GM18505 (cell line): ENCODE data around the gene HOXB9.

ENCODE experiments used
- ATAC-seq: cut with Tn5 transposase; IDR thresholded peaks from one replicate; pipeline ENCODE4 v1.9.1; 2021; ENCODE audit not compliant: unreplicated experiment
- POLR2A ChIP-seq: IDR thresholded peaks from 4 replicates; pipeline ENCODE4 v1.6.1; 2011; ENCODE audit warnings: borderline replicate concordance; ENCODE audit not compliant: insufficient read depth, insufficient read length; ENCODE audit errors: extremely low read depth

HOXB9 gene

DNA sequence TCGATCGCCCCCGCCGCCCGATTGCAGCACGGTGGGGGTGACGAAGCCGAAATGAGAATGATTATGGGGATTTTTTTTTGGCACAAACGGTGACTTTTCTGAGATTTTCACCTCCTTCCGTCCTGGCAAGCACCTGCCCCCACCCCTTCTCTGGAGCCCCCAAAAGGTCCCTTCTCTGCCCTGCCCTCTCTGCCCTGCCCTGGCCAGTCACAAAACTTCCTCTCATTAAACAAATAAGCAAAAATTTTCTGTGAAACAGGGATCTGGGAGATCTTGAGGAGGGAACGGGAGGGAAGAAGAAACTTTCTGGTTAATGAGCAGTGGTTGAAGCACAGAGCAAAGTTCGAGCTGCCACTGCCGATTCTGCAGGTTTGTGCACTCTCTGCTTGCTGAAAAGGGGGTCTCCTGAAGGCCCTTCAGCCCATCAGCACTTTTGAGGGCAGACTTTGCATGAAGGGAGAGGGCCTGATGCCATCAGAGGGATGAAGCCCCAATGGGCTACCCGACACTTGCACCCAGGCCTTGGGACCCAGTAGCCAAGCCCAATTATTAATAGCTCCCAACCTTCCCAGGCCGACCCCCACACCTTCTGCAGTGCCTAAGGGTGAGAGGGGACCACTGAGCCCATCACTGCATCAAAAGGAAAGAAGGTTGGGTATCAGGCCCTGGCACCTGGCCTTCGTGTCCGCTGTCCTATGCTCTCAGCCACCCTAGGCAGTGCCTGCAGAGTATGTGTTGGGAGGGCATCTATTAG, 10.0 kb downstream of the HOXB9 start:
- TF ChIP-seq POLR2A = no peak
- no peak for ATAC-seq

DNA sequence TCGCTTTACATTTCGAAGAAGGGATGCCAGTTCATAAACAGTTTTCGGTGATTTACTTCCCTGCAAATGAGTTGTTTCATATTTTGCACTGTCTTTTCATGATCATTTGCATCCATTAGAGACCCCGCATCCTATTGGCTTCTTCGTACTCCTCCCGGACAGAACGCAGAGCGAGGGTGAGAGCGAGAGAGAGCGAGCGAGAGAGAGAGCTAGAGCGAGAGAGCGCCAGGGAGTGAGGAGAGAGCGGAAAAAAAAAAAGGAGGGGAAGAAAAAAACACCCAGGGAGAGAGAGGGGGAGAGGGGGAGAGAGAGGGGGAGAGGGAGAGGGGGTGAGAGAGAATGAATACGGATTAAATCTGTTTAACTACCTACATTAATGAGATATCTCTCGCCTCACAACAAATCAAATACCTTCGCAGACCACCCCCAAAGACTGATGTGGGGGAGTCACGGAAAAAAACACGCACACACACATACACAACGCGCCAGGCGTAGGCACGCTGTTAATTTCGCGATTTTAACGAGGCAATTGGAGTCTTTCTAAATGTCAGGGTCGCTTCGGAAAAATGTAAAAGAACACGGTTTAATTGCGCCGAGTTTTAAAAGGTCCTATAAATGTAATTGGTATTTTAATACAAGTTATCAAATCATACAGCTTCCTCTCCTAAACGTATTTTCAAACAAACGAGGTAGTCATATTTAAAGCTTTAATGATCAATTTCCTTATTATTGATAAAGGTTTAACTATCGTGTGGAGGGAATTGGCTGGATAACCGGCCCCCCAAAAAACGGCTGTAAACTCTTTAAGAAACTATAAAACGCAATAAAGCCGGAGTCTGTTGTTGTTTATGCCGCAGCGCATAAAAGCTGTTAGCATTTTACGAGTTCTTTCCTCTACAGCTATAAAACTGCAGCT, 10.9 kb downstream of the HOXB9 start, which contains the start of gene HOXB8:
Gene HOXB8, minus strand, starts transcription at position 246 of the 916 bp plus-strand sequence. CDS start 588 bp downstream, outside the sequence.
- no peak for TF ChIP-seq POLR2A
- no peak for ATAC-seq

DNA sequence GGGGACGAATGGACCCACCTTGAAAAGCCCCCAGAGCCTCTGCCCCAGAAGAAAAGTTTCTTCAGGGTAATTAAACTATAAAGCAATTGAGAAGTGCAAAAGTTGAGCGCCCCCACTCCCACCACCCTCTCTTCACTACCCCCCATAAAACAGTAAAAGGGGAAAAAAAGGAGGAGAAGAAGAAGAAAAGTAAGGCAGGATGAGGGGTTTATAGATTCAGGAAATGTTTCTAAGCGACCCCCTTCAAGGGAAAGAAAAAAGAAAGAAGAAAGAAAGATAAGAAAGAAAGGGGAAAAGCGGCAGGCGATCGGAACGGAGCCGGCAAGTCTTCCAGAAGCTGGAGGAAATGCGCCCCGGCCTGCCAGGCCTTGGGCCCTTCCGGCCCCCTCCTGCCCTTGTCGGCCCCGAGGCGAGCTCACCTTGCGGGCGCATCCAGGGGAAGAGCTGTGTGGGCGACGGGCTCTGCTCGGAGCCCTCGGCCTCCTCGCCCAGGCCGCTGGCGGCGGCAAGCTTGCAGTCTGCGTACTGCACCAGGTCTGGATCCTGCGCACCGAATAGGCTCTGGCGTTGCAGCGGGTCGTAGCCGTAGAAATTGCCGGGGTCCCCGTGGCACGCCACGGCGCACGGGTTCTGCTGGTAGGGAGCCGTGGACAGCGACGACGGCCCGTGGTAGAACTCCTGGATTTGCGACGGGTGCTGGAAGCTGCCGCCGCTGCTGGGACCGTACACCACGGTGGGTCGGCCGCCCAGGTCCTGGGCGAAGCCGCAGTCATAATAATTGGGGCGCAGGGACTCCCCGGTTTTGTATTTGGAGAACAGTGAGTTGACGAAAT, 12.1 kb downstream of the HOXB9 start:
- no peak for TF ChIP-seq POLR2A
- no peak for ATAC-seq

DNA sequence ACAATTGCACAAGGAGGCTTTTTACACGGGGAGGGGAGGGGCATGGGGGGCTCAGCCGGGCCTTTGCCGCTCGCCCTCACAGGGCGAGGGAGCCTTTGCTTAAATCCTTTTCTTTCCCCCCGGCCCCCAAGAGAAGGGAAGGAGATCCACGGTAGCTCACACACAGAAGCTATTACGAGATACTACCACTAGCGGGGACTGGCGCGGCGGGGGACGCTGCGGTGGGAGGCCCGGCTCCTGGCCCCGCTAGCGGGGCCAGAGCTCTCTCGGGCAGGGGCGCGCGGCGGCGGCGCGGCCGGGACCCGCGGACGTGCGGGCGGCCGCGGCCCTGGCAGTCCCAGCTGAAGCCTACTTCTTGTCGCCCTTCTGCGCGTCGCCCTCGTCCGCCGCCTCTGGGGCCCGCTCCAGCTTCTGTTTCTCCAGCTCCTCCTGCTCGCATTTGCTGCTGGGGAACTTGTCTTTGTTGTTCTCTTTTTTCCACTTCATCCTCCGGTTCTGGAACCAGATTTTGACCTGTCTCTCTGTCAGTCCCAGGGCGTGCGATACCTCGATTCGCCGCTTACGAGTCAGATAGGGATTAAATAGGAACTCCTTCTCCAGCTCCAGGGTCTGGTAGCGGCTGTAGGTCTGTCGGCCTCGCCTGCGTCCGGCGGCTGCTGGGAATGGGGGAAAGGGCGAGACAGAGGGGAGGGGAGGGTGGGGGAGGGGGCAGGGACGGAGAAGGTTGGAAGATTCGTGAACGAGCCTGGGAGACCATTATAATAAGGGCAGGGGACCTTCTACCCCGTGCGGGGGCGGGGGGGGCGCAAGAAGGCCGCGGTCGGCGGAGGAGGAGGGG, 13.1 kb downstream of the HOXB9 start:
- TF ChIP-seq POLR2A = no peak
- ATAC-seq = peak; percentile 42

DNA sequence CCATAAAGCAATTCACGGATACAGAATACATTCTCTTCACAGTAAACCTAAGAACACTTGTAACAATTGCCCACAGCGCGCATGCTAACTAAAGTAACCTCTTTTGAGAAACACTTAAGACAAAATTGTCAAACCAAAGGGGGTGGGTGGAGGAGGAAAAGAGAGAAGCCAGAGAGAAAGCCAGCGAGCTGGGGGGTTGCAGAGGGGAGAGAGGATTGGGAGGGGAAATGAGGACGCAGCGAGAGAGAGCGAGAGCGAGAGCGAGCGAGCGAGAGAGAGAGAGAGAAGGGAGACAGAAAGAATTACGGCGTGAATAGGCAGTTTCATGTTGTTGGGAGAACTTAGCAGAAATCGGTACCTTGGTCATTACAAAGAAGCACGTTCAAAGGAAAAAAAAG, 13.7 kb downstream of the HOXB9 start:
- ATAC-seq = no peak

DNA sequence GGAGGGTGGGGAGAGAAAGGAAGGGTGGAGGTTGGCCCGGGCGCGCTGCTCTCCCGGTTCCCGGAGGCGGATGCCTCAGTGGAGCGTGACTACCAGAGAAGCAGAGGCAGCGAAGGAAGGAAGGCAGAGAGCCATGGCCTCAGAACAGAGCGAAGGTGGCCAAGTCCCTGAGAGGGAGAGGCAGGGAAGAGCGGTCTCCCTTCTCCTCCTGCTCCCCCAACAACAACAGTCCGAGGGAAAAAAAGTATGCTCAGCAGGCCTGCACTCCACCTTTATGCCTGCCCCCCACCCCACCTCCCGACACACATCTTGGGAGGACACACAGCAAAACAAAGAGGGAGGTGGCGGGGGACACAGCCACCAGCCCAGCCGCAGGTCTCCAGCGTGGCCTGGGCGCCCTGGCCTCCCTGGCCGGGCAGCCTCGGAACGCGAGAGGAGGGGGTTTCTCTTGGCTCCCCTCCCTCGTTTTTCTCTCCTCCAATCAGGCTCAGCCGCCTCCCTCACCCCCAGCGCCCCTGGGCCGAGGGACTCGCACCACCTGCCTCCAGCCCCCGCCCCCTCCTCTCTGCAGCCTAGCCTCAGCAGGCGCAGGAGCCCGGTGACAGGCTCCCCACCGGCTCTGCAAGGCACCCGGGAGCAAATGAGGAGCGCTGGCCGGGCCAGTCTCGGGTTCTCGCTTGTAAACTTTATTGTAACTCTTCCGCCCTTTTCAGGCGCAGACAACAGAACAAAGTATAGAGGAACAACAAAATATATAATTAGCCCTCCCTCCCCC, 14.3 kb downstream of the HOXB9 start:
- TF ChIP-seq POLR2A = no peak

More for the DNA sequence above, 13.7 kb downstream of the HOXB9 start:
- no peak for TF ChIP-seq POLR2A

DNA sequence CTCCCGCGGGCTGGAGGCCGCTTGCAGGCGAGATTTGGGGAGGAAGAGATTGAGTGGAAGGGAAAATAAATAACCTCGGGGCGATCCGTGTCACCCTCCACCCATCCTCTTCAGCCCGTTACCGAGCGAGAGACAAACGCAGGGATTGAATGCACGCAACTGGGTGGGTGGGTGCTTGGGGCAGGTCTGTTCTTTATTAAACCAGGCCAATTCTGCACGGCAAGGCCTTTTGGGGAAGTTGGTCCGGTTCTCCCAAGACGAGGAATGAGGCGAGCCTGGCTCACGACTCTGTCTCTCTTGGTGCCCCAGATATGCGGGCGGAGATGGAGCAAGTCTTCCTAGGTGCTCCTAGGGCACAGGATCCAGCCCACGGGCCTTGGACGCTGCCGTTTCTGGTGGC, 14.9 kb downstream of the HOXB9 start:
- no peak for TF ChIP-seq POLR2A
- ATAC-seq = no peak

More for the DNA sequence above, 14.3 kb downstream of the HOXB9 start:
- no peak for ATAC-seq

DNA sequence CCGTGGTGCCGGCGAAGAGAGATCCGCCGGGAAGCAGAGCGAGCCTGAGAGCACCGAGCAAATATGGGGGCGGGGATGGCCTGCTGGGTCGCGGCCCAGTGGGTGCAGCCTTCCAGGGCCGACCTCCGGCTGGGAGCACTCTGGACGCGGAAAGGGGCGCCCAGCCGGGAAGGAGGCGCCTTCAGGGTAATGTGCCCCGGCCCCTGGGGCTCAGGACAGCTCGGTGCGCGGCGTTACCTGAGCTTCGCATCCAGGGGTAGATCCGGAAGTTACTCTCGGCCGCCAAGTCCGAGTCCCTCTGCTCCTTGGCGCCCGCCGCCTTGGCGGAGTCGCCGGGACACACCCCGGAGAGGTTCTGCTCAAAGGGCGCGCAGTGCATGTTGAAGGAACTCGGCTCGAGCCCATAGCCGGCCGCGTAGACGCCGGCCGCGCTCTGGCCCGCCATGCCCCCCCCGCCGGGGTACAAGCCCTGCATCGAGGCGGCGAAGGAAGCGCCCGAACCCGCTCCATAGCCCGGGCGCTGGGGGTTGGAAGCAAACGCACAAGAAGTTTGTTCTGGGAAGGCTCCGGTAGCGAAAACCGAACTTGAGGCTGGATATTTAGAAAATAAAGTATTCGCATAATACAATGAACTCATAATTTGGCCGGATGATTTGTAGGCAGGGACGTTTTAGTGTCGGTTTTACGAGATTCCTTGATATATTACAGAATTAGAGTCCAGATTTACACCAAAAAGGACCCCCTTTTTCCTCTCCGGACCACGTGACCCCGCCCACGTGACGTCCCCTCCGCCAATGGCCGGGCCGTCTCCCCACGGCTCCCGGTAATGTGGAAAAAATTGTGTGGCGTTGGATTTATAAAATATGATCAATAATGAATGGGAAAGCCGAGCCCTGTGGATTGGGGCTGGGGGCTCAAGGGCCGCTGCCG, 15.6 kb downstream of the HOXB9 start, which contains the start of gene HOXB7:
Gene HOXB7, minus strand, starts transcription at position 736 of the 930 bp plus-strand sequence. Its CDS starts 99 bp downstream, at position 637.
- peak; percentile 52 for TF ChIP-seq POLR2A
- ATAC-seq = no peak

DNA sequence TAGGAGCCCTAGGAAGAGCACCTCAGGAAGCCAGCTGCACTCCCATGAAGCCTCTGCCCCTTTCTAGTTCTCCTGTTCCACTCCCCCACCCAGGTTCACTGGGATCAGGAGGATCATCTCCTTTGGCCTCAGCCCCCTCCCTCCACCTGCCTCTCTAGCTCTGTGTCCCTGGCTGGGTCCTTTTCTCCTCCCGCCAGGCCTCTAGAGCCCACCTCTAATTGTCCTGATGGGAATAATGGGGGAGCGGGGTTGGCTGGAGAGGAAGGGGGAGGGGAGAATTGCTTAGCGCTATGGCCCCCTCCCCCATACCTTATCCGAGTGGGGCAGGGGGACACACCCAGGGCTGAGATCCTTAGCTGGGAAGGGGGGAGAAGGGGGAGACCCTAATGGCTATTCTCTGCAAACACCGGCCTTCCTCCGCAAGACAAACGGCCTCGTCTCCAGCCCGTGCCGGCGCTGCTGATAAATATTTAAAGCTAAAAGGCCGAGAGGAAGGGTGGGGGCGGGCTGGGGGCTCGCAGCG, 16.3 kb downstream of the HOXB9 start:
- no peak for TF ChIP-seq POLR2A
- no peak for ATAC-seq

DNA sequence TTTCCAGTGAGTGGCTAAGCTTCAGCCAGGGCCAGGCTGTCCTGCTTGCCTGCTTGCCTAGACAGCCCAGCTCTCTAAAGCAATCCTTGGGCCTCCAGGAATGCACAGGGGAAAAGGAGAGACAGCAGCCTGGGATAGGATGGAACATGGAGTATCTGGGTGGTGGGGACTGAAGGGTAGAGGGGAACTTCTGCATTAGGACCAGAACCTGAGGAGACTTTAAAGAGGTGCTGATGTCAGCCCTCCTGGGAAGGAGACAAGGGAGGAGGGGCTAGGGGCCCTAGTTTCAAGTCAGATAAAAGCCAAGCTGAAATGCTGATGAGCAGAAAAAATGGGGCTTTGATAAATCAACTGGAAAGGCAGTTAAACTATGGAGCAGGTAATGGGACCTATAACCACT, 17.1 kb downstream of the HOXB9 start:
- ATAC-seq = no peak
- TF ChIP-seq POLR2A = no peak

DNA sequence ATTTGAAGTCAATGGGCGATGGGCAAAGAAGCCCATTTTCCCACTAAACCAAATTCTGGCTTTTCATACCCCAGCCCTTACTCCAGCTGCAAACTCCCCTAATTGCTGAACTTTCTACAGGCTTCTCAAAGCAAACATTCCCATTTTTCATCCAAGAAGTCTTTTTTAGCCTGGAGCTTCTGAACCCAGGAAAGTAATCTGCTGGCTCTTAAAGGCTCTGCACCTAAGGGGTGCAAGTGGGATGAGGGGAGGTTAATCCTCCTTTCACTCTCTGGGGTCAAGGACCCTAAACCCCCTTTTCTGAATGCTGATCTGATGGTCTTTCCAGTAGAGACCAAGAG, 17.7 kb downstream of the HOXB9 start:
- TF ChIP-seq POLR2A = no peak
- no peak for ATAC-seq
